HG03045 (cell line): Measurements from ENCODE around the gene MTMR2.
"Not testable (repeated sequence)": the region's sequence is repeated elsewhere in the genome, so short reads cannot be mapped to it uniquely, and the experiment has no call there.

Source experiments
- ATAC-seq: cut with Tn5 transposase; IDR thresholded peaks from one replicate; pipeline ENCODE4 v1.9.1; 2021; ENCODE audit warnings: mild to moderate bottlenecking, moderate library complexity; ENCODE audit not compliant: unreplicated experiment

The MTMR2 gene

GRCh38 chr11:95888439-95888838 lies 35.5 kb downstream of the MTMR2 start:
- ATAC-seq: no peak

DNA sequence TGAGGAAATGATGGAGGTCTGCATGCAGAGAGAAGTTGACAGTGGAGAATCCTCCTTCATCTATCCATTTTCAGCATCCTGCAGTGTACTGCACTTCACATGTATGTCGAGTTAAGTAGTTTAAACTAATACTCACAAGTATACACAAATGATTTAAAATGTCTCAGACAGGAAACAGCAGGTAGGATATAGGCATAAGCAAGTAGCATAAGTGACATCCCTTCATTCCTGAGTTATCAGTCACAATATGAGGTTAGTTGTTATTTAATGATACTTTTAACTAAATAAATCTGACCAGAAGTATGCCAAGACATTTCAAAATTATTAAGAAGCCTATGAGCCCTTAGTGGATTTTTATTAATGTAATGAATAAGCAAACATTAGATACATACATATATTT lies 37.4 kb downstream of the MTMR2 start:
- ATAC-seq: no peak

GRCh38 chr11:95884802-95885201 lies 39.1 kb downstream of the MTMR2 start:
- ATAC-seq: no peak

GRCh38 chr11:95884376-95884775 lies 39.5 kb downstream of the MTMR2 start:
- no peak for ATAC-seq

GRCh38 chr11:95883381-95883780 lies 40.5 kb downstream of the MTMR2 start:
- ATAC-seq: no peak

DNA sequence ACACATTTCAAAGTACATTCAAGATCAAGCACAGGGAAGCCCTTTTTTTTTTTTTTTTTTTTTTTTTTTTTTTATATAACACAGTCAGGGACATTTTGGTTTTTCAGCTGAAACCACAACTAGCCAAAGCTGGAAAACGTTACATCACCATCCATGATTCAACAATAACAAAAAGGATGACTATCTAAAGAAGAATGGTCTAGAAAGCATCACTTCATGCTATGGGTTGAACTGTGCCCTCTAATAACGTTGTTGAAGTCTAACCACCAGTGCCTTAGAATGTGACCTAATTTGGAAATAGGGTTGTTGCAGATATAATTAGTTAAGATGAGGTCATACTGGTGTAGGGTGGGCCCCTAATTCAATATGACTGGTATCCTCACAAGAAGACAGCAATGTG lies 46.6 kb downstream of the MTMR2 start:
- ATAC-seq: no peak

- ATAC-seq: not testable (repeated sequence)
Observed at GRCh38 chr11:95870877-95871276, 53.0 kb downstream of the MTMR2 start.

DNA sequence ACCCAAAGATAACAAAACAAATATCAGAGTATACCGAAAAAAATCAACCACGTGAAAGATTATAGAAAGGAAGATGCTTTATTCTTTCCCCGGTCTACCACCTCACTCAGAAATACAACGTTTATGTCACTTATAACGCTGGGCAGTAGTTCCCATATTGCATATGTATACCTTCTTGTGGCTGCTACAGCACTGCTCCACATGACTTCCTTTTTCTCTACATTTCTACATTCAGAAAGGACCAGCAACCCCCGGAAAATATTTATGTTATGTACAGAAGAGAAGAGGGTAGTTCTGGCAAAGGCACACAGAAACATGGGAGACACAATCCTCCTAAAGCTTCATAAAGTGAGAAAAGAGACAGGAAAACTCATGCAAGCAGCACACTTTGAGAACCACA lies 56.8 kb downstream of the MTMR2 start:
- ATAC-seq: no peak

DNA sequence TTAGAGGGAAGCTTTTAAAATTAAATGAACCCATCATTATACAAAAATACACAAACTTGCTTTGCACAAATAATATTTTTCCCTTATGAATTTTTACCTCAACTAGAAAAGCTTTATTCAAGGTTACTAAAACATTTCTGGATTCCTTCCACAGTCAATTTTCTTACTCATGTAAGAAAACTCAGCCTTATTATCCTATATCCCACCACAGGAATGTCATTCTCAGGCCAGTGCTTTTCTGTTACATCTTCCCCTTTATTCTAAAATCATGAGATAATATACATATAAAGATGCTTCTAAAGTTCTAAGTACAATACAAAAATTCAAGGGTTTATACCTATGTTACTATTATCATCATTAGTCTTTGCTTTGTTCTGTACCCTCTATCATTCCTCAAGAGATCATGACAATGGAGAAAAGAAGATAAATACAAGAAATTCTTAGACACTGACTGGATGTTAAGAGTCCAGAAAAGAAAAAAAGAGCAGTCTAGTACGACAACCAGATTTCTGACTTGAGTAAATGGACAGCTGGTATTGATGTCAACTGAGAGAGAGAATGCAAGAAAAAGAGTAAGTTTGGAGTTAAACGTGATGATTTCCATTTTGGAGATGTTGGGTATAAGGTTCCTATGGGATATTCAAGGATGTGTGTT lies 60.3 kb downstream of the MTMR2 start:
- ATAC-seq: no peak

GRCh38 chr11:95860024-95860423 lies 63.9 kb downstream of the MTMR2 start:
- ATAC-seq: not testable (repeated sequence)

DNA sequence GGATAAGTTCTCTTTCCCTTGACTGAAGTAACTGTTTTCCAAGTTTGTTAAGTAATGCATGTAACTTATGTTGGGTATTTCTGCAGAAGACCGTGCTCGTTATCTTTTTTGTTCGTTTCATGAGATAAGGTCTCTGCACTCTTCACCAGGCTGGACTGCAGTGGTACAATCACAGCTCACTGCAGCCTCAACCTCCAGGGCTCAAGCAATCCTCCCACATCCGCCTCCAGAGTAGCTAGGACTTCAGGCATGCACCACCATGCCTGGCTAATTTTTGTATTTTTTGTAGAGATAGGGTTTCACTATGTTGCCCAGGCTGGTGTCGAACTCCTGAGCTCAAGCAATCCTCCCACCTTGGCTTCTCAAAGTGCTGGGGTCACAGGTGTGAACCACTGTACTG lies 69.5 kb downstream of the MTMR2 start:
- not testable (repeated sequence) for ATAC-seq

GRCh38 chr11:95853862-95854261 lies 70.0 kb downstream of the MTMR2 start:
- no peak for ATAC-seq

GRCh38 chr11:95853138-95853537 lies 70.8 kb downstream of the MTMR2 start:
- ATAC-seq: no peak

- no peak for ATAC-seq
Observed at GRCh38 chr11:95850137-95850536, 73.8 kb downstream of the MTMR2 start.

GRCh38 chr11:95849087-95849825 lies 74.7 kb downstream of the MTMR2 start:
- no peak for ATAC-seq

DNA sequence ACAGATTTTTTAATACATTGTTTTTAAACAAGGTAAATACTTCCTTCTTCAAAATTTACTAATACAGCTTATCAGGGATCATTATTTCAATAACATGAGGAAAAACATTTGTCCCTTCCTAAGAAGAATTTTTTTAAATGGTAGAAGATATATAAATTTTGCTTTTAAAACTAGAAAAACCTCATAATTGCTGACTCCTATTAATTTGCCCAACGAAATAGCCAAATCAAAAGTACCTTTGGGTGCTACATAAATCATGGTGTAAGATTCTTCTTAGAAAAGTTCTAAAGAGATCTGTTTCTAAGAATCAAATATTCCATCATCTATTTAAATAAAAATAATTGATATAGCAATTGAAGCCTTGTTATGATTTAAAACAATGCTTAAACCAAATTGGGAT lies 78.7 kb downstream of the MTMR2 start:
- ATAC-seq: no peak

GRCh38 chr11:95835768-95836488 lies 88.0 kb downstream of the MTMR2 start:
- peak; percentile 91 for ATAC-seq

- ATAC-seq: no peak
Observed at GRCh38 chr11:95835351-95835750, 88.6 kb downstream of the MTMR2 start.

DNA sequence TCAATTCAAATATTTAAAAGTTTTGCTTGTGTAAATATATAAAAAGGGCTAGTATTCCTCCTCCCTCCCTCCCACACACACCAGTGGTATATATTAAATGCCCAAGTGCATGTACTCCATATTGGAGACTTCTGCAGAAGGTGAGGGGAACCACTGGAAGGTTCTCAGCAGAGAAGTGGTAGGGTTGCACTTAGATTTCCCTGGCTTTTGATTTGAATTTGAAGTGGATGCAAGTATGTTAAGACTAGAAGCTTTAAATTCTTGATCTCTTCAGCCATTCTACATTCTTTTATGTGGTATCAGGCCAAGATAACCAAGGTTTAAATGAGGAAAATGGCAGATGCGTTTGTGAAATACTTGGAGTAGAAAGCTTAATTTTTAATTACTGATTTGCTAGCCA lies 90.5 kb downstream of the MTMR2 start:
- ATAC-seq: no peak

GRCh38 chr11:95832763-95833162 lies 91.1 kb downstream of the MTMR2 start:
- no peak for ATAC-seq

GRCh38 chr11:95831198-95831883 lies 92.6 kb downstream of the MTMR2 start:
- ATAC-seq: no peak
